Keratinocyte (primary cell): Measurements from ENCODE around the gene CCDC28A. TPM values are rescaled to one million over a fixed set of nuclear protein-coding genes. Genes with fewer than 3 reads are reported as not detected.

Source experiments
- DNase-seq: peaks from one replicate; pipeline ENCODE4 v3.0.0-alpha.2; 2011; ENCODE audit warnings: low read depth, missing footprints, low spot score
- FAIRE-seq: peaks from 2 replicates; lab custom pipeline; 2011; peaks lifted over from hg19 to GRCh38; lab: Jason Lieb, UNC
- H2AFZ ChIP-seq: 2 replicates; pipeline ENCODE4 v1.6.0; 2012; ENCODE audit warnings: low read length, control low read depth, inconsistent platforms; ENCODE audit not compliant: control insufficient read depth
- H3K27ac ChIP-seq: 2 replicates; pipeline ENCODE4 v1.5.1; 2011; ENCODE audit warnings: low read length; ENCODE audit not compliant: control insufficient read depth, insufficient read depth
- H3K27me3 ChIP-seq: 3 replicates; pipeline ENCODE4 v1.6.0; 2011; ENCODE audit warnings: low read length; ENCODE audit not compliant: control insufficient read depth, insufficient read depth; ENCODE audit errors: extremely low read depth
- H3K36me3 ChIP-seq, 2 experiments: 2 replicates in 1 of 2; 3 replicates in 1 of 2; pipeline ENCODE4 v1.5.1; 2011; ENCODE audit warnings: low read length in 2 of 2, mild to moderate bottlenecking in 1 of 2; ENCODE audit not compliant: control insufficient read depth in 2 of 2, insufficient read depth in 2 of 2; ENCODE audit errors: extremely low read depth in 1 of 2
- H3K4me1 ChIP-seq: 3 replicates; pipeline ENCODE4 v1.5.1; 2011; ENCODE audit warnings: low read length; ENCODE audit not compliant: control insufficient read depth, insufficient read depth; ENCODE audit errors: extremely low read depth
- H3K4me2 ChIP-seq: 3 replicates; pipeline ENCODE4 v1.6.0; 2011; ENCODE audit warnings: low read depth, low read length; ENCODE audit not compliant: control insufficient read depth, insufficient read depth; ENCODE audit errors: extremely low read depth
- H3K4me3 ChIP-seq, 3 experiments: fragments of 200-600 bp in 1 of 3; sonication (generic) in 1 of 3; 2 replicates in 2 of 3; 3 replicates in 1 of 3; pipeline ENCODE4 v1.5.1; 2011 to 2016; ENCODE audit warnings: low read length in 3 of 3, mild to moderate bottlenecking in 3 of 3, control low read depth in 2 of 3, inconsistent platforms in 1 of 3, low read depth in 1 of 3, mixed read lengths in 1 of 3, mixed run types in 1 of 3, moderate library complexity in 1 of 3; ENCODE audit not compliant: control insufficient read depth in 2 of 3, insufficient read depth in 2 of 3; ENCODE audit errors: extremely low read depth in 1 of 3
- H3K79me2 ChIP-seq: 2 replicates; pipeline ENCODE4 v1.6.0; 2012; ENCODE audit warnings: low read length; ENCODE audit not compliant: control insufficient read depth, insufficient read depth
- H3K9ac ChIP-seq: 3 replicates; pipeline ENCODE4 v1.6.0; 2011; ENCODE audit warnings: low read length; ENCODE audit not compliant: control insufficient read depth, insufficient read depth; ENCODE audit errors: extremely low read depth
- H3K9me1 ChIP-seq: 3 replicates; pipeline ENCODE4 v1.6.0; 2011; ENCODE audit warnings: low read length; ENCODE audit not compliant: control insufficient read depth, insufficient read depth; ENCODE audit errors: extremely low read depth
- H3K9me3 ChIP-seq: 2 replicates; pipeline ENCODE4 v1.5.1; 2012; ENCODE audit warnings: low read depth, low read length; ENCODE audit not compliant: control insufficient read depth
- H4K20me1 ChIP-seq: 3 replicates; pipeline ENCODE4 v1.6.0; 2011; ENCODE audit warnings: low read length; ENCODE audit not compliant: control insufficient read depth, insufficient read depth; ENCODE audit errors: extremely low read depth
- CTCF ChIP-seq, 3 experiments: IDR thresholded peaks in 1 of 3; conservative IDR thresholded peaks in 1 of 3; optimal IDR thresholded peaks in 1 of 3; 2 replicates in 2 of 3; 3 replicates in 1 of 3; pipeline versions ENCODE3 to v1.5.1; 2011; ENCODE audit warnings: low read length in 3 of 3, mild to moderate bottlenecking in 3 of 3, moderate library complexity in 2 of 3, control low read depth in 1 of 3, inconsistent platforms in 1 of 3; ENCODE audit not compliant: insufficient read depth in 2 of 3; ENCODE audit errors: extremely low read depth in 1 of 3
- EZH2 ChIP-seq: IDR thresholded peaks from one replicate; pipeline ENCODE4 v1.6.1; 2012; ENCODE audit warnings: inconsistent platforms, mild to moderate bottlenecking, low read length, moderate library complexity
- dilution Hi-C: fragments of 300-500 bp; cut with MboI; formaldehyde crosslinking; loops from one replicate; pipeline ENCODE4 v1.7.0; 2020; ENCODE audit warnings: low sequenced_read_pairs; ENCODE audit not compliant: extremely low pct_ligation_motif_present
- polyA plus RNA-seq, 5 experiments: library from polyadenylated mRNA; depleted of rRNA in 3 of 5; stranded (reverse) in 3 of 5; stranded (forward) in 1 of 5; unstranded in 1 of 5; fragments of >200 nt; gene quantifications; 1 replicate in 1 of 5; 2 replicates in 3 of 5; 3 replicates in 1 of 5; pipeline versions ENCODE4 v1.2.1 to v1.2.3, GENCODE V29; 2011 to 2012; ENCODE audit warnings: missing spikeins in 2 of 5, low read depth in 1 of 5, low replicate concordance in 1 of 5

The CCDC28A gene
- polyA plus RNA-seq, 1 donor (not counting 4 experiments of a cell fraction or from before 2014, with no cell fraction given), result 8.9 TPM

DNA sequence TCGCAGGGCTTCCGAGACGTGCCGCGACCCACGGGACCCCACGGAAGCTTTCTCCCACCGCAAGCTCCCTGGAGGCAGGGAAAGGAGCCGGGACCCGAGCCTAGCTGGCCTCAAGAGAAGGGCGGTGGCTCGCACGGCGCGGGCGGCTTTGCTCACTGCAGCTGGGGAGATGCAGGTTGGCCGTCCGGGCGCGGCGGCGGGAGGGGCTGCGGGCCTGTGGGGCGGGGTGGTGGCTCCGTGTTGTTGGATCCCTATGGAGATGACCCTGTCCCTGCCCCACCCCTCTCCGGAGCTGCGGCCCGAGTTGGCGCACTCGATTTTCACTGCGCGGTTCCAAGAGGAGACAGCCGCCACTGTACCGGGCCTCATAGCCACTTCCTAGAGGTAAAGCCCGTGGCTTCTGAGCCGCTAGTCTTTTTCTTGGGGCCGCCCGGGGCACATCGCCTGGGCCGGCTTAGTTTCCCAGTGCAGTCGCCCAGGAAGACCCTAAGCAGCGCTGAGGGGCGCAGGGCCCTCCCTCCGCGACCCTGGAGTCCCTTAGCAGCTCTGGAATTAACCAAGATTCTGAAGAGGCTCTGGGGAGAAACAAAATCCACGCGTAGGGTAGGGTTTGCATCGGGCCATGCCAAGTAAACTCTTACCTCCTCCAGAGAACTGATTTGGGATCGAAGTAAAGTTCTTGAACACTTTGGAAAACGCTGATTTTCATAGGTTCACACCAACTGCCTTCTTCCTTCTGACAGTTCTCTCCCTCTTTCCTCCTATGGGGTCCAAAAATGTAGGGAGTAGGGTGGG lies 22.4 kb downstream of the CCDC28A start, which contains the start of gene ECT2L:
TSS of gene ECT2L (plus strand) at position 279 of the 795 bp plus-strand sequence. CDS start 17,188 bp downstream, outside the sequence.
- FAIRE-seq, result no peak
- TF ChIP-seq EZH2, result no peak
- TF ChIP-seq CTCF (optimal IDR thresholded peaks at IDR 0.05 in 1 of 3, IDR thresholded peaks at IDR 0.05 in 1 of 3, conservative IDR thresholded peaks at IDR 0.05 in 1 of 3; ENCODE audit: extremely low read depth in 1 of 3, insufficient read depth in 2 of 3, low read length in 3 of 3), result no peak
- no peak for DNase-seq
- Histone ChIP-seq H3K9me1 (no peaks in the 10 kb centered on the region), H3K27ac (peak within 1 kb of the TSS; percentile 30), H4K20me1 (no peaks in the 10 kb centered on the region), H3K4me2 (peak within 1 kb of the TSS; percentile 79), H3K9me3 (no peaks in the 10 kb centered on the region), H3K79me2 (no peaks in the 10 kb centered on the region), H3K36me3 (no peaks in the 10 kb centered on the region), H3K4me1 (peaks cover 6% of the 10 kb centered on the region), H3K27me3 (no peaks in the 10 kb centered on the region), H3K4me3 (peak within 1 kb of the TSS; percentile 32 to 61 (median 44)), H3K9ac (peak within 1 kb of the TSS; percentile 75), H2AFZ (peak within 1 kb of the TSS; percentile 89)
- dilution Hi-C loops, result no loop called here

GRCh38 chr6:138796771-138797170 lies 23.2 kb downstream of the CCDC28A start:
- no peak overlapping the region for H3K4me3 ChIP-seq
- TF ChIP-seq EZH2 (no peak), CTCF (optimal IDR thresholded peaks at IDR 0.05 in 1 of 3, IDR thresholded peaks at IDR 0.05 in 1 of 3, conservative IDR thresholded peaks at IDR 0.05 in 1 of 3; ENCODE audit: extremely low read depth in 1 of 3, insufficient read depth in 2 of 3, low read length in 3 of 3) (no peak)
- no peak for FAIRE-seq

More at GRCh38 chr6:138796771-138797170, 23.2 kb downstream of the CCDC28A start:
- Histone ChIP-seq H3K4me1 (peaks cover 6% of the 10 kb centered on the region), H3K27me3 (no peaks in the 10 kb centered on the region), H3K9me1 (no peaks in the 10 kb centered on the region), H3K9ac (no peak overlapping the region), H3K9me3 (no peaks in the 10 kb centered on the region), H3K4me2 (peak overlapping the region; percentile 79), H3K79me2 (no peaks in the 10 kb centered on the region), H4K20me1 (no peaks in the 10 kb centered on the region), H2AFZ (no peak overlapping the region), H3K36me3 (no peaks in the 10 kb centered on the region), H3K27ac (no peak overlapping the region)
- DNase-seq, result no peak
- dilution Hi-C loops, result no loop called here
